ENCODE measurements around the gene RNU6-1. TPM values are rescaled to one million over a fixed set of nuclear protein-coding genes. Genes with fewer than 3 reads are reported as not detected.
A peak's percentile ranks its signal among the peaks of the same experiment; 100 is the strongest.

RNU6-1 gene
- total and polyA plus RNA-seq, 5 donors from 2014 or later: not detected

DNA sequence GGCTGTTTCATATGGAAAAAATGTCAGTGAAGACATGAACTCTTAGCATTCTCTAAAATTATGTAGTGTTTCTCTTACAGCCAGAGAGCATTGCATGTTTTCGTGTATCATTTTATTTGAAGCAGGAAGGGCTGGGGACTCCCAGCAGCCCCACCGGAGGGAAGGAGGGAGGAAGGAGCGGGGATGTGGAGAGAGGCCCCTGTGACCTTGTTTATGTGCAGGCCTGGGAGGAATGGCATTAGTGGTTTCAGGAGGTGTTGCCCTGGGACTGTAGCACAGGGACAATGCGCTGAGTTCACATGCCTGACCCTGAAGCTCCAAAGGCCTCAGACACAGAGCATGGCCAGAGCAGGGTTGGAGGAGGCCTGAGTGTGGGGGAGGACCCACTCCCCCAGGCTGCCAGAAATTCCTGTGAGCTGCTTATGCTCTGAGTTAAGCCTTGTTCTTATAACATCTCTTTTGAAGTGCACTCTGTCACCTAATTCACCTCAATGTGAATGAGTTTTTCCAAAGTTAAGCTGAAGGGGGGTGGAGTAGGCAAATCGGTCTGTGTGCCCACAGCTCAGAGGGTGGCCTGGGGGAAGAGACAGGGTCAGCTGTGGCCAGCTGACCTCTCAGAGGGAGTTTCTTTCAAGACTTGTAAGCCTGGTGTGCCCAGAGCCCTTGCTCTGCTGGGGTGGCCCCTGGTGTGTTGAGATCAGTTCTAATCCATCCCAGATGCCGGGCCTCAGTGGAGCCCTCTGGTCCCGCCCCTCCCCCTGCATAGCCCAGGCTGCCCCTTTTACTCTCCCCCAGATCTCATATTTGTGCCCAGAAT lies 3.9 kb upstream of the RNU6-1 start:
- peak overlapping the region in 2 of 4 donors; percentile 34 to 64 for H3K4me3 Mint-ChIP-seq
- H3K27ac Mint-ChIP-seq: peak overlapping the region in 2 of 3 donors; percentile 4 to 22
- H3K27ac ChIP-seq (ENCODE audit: insufficient read depth, low read length, poor library complexity, severe bottlenecking): no peak overlapping the region
- peaks cover 0 to 8% (median 0%) of the 10 kb centered on the region in 7 donors for H3K9me3 Mint-ChIP-seq
- H3K4me1 Mint-ChIP-seq: peaks cover 7 to 20% (median 13%) of the 10 kb centered on the region in 4 donors
- DNase-seq: no peak
- no peaks in the 10 kb centered on the region for H3K9me3 ChIP-seq (ENCODE audit: control insufficient read depth in 2 of 2, low read length in 2 of 2)
- H3K4me1 ChIP-seq (ENCODE audit: control insufficient read depth, insufficient read depth, low read length, poor library complexity, severe bottlenecking): peaks cover 17% of the 10 kb centered on the region
- H3K4me3 ChIP-seq (ENCODE audit: low read depth, low read length): no peak overlapping the region
- peaks cover 37% of the 10 kb centered on the region for H3K27me3 Mint-ChIP-seq
- no peaks in the 10 kb centered on the region for H3K27me3 ChIP-seq (ENCODE audit: control insufficient read depth, insufficient read depth, low read length)
- H3K36me3 ChIP-seq (ENCODE audit: control insufficient read depth, insufficient read depth, low read length): no peaks in the 10 kb centered on the region
- ATAC-seq (ENCODE audit: low read depth in 2 of 2): no peak
- H3K36me3 Mint-ChIP-seq: peaks cover 5% of the 10 kb centered on the region

DNA sequence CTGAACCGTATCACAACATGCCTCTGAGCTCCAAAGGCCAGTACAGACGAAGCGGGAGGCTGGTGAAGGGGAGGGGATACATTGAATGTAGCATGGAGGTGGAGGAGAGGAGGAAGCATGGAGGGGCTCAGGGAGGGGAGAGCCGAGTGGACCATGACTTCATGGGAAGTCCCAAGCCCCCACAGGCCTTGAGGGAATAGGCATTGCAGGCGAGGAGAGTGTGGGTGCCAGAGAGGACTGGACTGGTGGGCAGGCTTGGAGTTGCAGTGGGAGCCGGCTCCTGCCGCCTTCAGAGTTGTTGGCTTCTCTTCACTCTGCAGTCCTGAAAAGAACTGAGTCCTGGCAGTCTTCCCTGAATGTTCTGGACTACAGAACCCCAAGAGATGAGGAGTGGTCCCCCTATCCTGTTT lies 3.3 kb upstream of the RNU6-1 start:
- Histone ChIP-seq H3K27ac (ENCODE audit: insufficient read depth, low read length, poor library complexity, severe bottlenecking) (no peak overlapping the region), H3K27me3 (ENCODE audit: control insufficient read depth, insufficient read depth, low read length) (no peaks in the 10 kb centered on the region), H3K4me1 (ENCODE audit: control insufficient read depth, insufficient read depth, low read length, poor library complexity, severe bottlenecking) (peaks cover 20% of the 10 kb centered on the region), H3K9me3 (ENCODE audit: control insufficient read depth in 2 of 2, low read length in 2 of 2) (no peaks in the 10 kb centered on the region), H3K36me3 (ENCODE audit: control insufficient read depth, insufficient read depth, low read length) (no peaks in the 10 kb centered on the region), H3K4me3 (ENCODE audit: low read depth, low read length) (no peak overlapping the region)
- Mint-ChIP-seq H3K4me3 (peak overlapping the region in 2 of 4 donors; percentile 11 to 64), H3K27me3 (peaks cover 37% of the 10 kb centered on the region), H3K36me3 (peaks cover 5% of the 10 kb centered on the region), H3K4me1 (peaks cover 7 to 23% (median 13%) of the 10 kb centered on the region in 4 donors), H3K27ac (peak overlapping the region in 2 of 3 donors; percentile 22 to 56), H3K9me3 (peaks cover 0 to 8% (median 0%) of the 10 kb centered on the region in 7 donors)
- ATAC-seq (ENCODE audit: low read depth in 2 of 2) (no peak), DNase-seq (no peak)

DNA sequence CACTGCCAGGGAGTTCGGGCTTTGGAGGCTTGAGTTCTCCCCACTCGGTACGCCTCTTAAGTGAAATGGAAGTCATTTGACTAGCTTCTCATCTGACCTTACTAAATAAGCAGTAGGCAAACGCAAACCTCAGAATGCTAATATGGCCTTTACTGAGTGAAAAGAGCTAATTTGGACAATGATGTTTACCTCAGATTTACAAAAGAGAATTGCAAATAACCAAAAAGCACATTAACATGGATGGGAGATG lies 1.6 kb upstream of the RNU6-1 start:
- H3K36me3 Mint-ChIP-seq: peaks cover 5% of the 10 kb centered on the region
- Histone ChIP-seq H3K4me3 (ENCODE audit: low read depth, low read length) (peak overlapping the region; percentile 98), H3K27ac (ENCODE audit: insufficient read depth, low read length, poor library complexity, severe bottlenecking) (no peak overlapping the region)

DNA sequence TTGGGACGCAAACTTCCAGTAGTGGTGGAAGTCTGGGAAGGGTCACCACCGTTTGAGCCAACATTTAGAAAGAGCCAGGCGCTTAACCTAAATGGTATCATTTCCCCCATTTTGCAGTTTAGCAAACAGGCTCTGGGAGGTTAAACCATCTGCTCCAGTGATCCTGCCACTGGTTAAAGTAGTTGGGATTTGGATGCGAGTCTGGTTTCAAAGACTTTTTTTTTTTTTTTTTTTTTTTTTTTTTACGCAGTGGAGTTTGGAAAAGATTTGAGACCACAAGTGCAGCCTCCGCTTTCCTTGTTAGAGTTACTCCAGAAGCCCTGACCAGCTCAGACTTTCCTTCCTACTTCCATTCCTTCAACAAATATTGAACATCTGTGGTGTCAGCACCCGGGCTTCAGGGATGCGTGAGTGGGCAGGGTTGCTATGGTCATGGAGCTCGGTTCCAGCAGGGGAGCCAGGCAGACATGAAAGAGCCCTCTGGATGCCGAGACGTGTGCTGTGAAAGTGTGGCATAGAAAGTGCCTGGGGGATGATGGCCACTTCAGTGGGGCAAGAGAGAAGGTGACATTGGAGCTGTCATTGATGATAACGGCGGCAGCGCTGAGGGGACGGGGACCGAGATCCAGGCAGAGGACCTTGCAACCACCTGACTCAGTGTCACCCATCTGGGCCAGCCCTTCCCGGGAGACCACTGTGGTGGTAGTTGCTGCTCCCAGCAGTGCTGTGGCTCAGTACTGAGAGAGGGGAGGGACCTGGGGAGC lies 1.1 kb upstream of the RNU6-1 start:
- peak in 1 of 3 donors; percentile 8 for DNase-seq
- peak overlapping the region; percentile 98 for H3K4me3 ChIP-seq (ENCODE audit: low read depth, low read length)
- peak overlapping the region; percentile 93 for H3K27ac ChIP-seq (ENCODE audit: insufficient read depth, low read length, poor library complexity, severe bottlenecking)
- Mint-ChIP-seq H3K9me3 (peaks cover 0 to 5% (median 0%) of the 10 kb centered on the region in 7 donors), H3K27me3 (peaks cover 41% of the 10 kb centered on the region), H3K36me3 (peaks cover 5% of the 10 kb centered on the region), H3K27ac (peak overlapping the region; percentile 94 to 99 (median 97)), H3K4me3 (peak overlapping the region; percentile 93 to 99 (median 96)), H3K4me1 (peaks cover 7 to 33% (median 17%) of the 10 kb centered on the region in 4 donors)
- no peaks in the 10 kb centered on the region for H3K27me3 ChIP-seq (ENCODE audit: control insufficient read depth, insufficient read depth, low read length)
- no peak for ATAC-seq (ENCODE audit: low read depth in 2 of 2)
- H3K9me3 ChIP-seq (ENCODE audit: control insufficient read depth in 2 of 2, low read length in 2 of 2): no peaks in the 10 kb centered on the region
- peaks cover 25% of the 10 kb centered on the region for H3K4me1 ChIP-seq (ENCODE audit: control insufficient read depth, insufficient read depth, low read length, poor library complexity, severe bottlenecking)
- no peaks in the 10 kb centered on the region for H3K36me3 ChIP-seq (ENCODE audit: control insufficient read depth, insufficient read depth, low read length)

More for the DNA sequence above, 1.6 kb upstream of the RNU6-1 start:
- Mint-ChIP-seq H3K27ac (peak overlapping the region in 1 of 3 donors; percentile 94), H3K4me3 (peak overlapping the region; percentile 93 to 99 (median 96)), H3K9me3 (peaks cover 0 to 5% (median 0%) of the 10 kb centered on the region in 7 donors), H3K4me1 (peaks cover 7 to 28% (median 15%) of the 10 kb centered on the region in 4 donors), H3K27me3 (peaks cover 36% of the 10 kb centered on the region)
- ATAC-seq (ENCODE audit: low read depth in 2 of 2) (no peak), DNase-seq (no peak)
- H3K36me3 ChIP-seq (ENCODE audit: control insufficient read depth, insufficient read depth, low read length): no peaks in the 10 kb centered on the region
- H3K4me1 ChIP-seq (ENCODE audit: control insufficient read depth, insufficient read depth, low read length, poor library complexity, severe bottlenecking): peaks cover 20% of the 10 kb centered on the region
- H3K9me3 ChIP-seq (ENCODE audit: control insufficient read depth in 2 of 2, low read length in 2 of 2): no peaks in the 10 kb centered on the region
- no peaks in the 10 kb centered on the region for H3K27me3 ChIP-seq (ENCODE audit: control insufficient read depth, insufficient read depth, low read length)

DNA sequence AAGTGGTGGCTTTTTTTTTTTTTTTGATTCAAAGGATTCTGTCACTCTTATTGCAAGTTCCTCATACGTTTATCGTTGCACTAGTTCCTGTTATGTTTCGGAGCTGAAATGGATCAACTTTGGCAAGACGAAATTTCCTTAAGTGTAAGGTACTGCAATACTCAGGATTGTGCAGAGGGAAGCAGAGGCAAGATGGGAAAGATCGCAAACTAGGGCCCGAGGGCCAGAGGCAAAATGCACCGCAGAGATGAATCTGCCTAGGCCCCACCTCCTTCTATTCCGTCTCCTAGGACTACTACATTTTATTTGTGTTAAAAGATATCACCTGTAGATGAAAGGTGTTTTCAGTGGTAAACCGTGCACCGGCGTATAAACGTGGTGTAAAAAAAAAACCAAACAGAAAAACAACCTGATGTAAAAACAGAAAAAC lies 331 bp downstream of the RNU6-1 start:
- no peaks in the 10 kb centered on the region for H3K36me3 ChIP-seq (ENCODE audit: control insufficient read depth, insufficient read depth, low read length)
- peaks cover 0 to 5% (median 0%) of the 10 kb centered on the region in 7 donors for H3K9me3 Mint-ChIP-seq
- DNase-seq (peak in 2 of 3 donors; percentile 24 to 65), ATAC-seq (ENCODE audit: low read depth in 2 of 2) (peak; percentile 28 to 29)
- peaks cover 2% of the 10 kb centered on the region for H3K27me3 ChIP-seq (ENCODE audit: control insufficient read depth, insufficient read depth, low read length)
- H3K36me3 Mint-ChIP-seq: peaks cover 5% of the 10 kb centered on the region
- no peaks in the 10 kb centered on the region for H3K9me3 ChIP-seq (ENCODE audit: control insufficient read depth in 2 of 2, low read length in 2 of 2)
- peaks cover 39% of the 10 kb centered on the region for H3K4me1 ChIP-seq (ENCODE audit: control insufficient read depth, insufficient read depth, low read length, poor library complexity, severe bottlenecking)
- H3K27ac Mint-ChIP-seq: peak overlapping the region; percentile 94 to 99 (median 97)
- peak overlapping the region; percentile 98 for H3K4me3 ChIP-seq (ENCODE audit: low read depth, low read length)
- H3K27me3 Mint-ChIP-seq: peaks cover 56% of the 10 kb centered on the region
- peaks cover 7 to 44% (median 17%) of the 10 kb centered on the region in 4 donors for H3K4me1 Mint-ChIP-seq
- peak overlapping the region; percentile 93 for H3K27ac ChIP-seq (ENCODE audit: insufficient read depth, low read length, poor library complexity, severe bottlenecking)
- peak overlapping the region; percentile 93 to 99 (median 96) for H3K4me3 Mint-ChIP-seq

DNA sequence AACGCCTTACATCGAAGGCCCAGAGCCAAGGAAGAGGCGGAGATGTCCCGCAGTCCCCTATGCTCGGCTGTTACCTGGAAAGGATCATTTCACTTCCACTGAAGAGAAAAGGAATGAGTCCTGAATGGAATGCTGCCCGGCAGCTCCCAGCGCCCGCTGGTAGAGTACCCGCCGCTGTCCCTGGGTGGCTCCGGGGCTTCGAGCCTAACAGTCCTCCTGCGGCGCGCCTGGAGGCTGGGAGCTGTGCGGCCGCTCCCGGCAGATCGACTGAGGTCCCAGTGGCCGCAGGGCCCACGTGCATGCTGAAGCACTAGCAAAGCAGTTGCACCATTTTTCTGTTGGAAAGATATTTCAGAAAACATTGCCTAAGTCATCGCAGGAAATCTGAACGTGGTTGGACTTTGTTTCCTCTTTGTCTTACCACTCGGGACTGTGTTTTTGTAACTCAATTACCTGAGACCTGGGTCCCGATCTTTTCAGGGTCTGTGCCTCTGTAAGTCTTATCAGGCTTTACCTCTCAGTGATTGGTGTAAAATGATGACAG lies 984 bp downstream of the RNU6-1 start:
- Histone ChIP-seq H3K36me3 (ENCODE audit: control insufficient read depth, insufficient read depth, low read length) (no peaks in the 10 kb centered on the region), H3K4me3 (ENCODE audit: low read depth, low read length) (peak overlapping the region; percentile 98), H3K27me3 (ENCODE audit: control insufficient read depth, insufficient read depth, low read length) (peaks cover 6% of the 10 kb centered on the region), H3K27ac (ENCODE audit: insufficient read depth, low read length, poor library complexity, severe bottlenecking) (peak overlapping the region; percentile 93), H3K4me1 (ENCODE audit: control insufficient read depth, insufficient read depth, low read length, poor library complexity, severe bottlenecking) (peaks cover 46% of the 10 kb centered on the region), H3K9me3 (ENCODE audit: control insufficient read depth in 2 of 2, low read length in 2 of 2) (no peaks in the 10 kb centered on the region)
- DNase-seq: no peak
- Mint-ChIP-seq H3K4me3 (peak overlapping the region; percentile 68 to 98 (median 88)), H3K9me3 (peaks cover 0 to 5% (median 0%) of the 10 kb centered on the region in 7 donors), H3K36me3 (peaks cover 5% of the 10 kb centered on the region), H3K27ac (peak overlapping the region in 2 of 3 donors; percentile 51 to 94), H3K27me3 (peaks cover 62% of the 10 kb centered on the region), H3K4me1 (peaks cover 11 to 49% (median 22%) of the 10 kb centered on the region in 4 donors)
- ATAC-seq (ENCODE audit: low read depth in 2 of 2): no peak

DNA sequence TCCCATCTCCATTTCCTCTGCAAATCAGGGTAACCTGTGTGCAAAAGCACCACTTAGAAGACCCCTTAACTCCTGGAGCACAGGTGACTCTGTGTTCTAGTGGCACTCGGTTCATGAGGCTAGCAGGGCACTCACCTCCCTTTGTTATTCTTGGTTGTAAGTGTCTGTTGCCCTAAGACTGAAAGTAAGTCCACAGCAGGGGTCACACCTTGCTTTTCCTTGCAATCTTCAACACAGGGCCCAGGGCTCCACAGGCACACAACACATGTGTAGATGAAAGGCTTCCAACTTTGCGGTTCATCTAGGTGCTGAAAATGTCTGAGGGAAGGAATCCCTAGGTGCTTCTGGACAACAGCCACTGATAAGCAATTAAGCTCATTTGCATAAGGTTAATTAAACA lies 2.9 kb downstream of the RNU6-1 start:
- H3K4me3 Mint-ChIP-seq: peak overlapping the region in 1 of 4 donors; percentile 98
- peaks cover 5% of the 10 kb centered on the region for H3K36me3 Mint-ChIP-seq
- DNase-seq: no peak
- H3K9me3 Mint-ChIP-seq: peaks cover 0 to 7% (median 0%) of the 10 kb centered on the region in 7 donors
- no peak overlapping the region for H3K27ac ChIP-seq (ENCODE audit: insufficient read depth, low read length, poor library complexity, severe bottlenecking)
- H3K27me3 ChIP-seq (ENCODE audit: control insufficient read depth, insufficient read depth, low read length): peaks cover 17% of the 10 kb centered on the region
- peaks cover 59% of the 10 kb centered on the region for H3K4me1 ChIP-seq (ENCODE audit: control insufficient read depth, insufficient read depth, low read length, poor library complexity, severe bottlenecking)
- no peaks in the 10 kb centered on the region for H3K9me3 ChIP-seq (ENCODE audit: control insufficient read depth in 2 of 2, low read length in 2 of 2)
- peaks cover 13 to 60% (median 28%) of the 10 kb centered on the region in 4 donors for H3K4me1 Mint-ChIP-seq
- no peak overlapping the region for H3K27ac Mint-ChIP-seq
- no peak overlapping the region for H3K4me3 ChIP-seq (ENCODE audit: low read depth, low read length)
- H3K36me3 ChIP-seq (ENCODE audit: control insufficient read depth, insufficient read depth, low read length): no peaks in the 10 kb centered on the region
- ATAC-seq (ENCODE audit: low read depth in 2 of 2): no peak
- H3K27me3 Mint-ChIP-seq: peaks cover 72% of the 10 kb centered on the region

All from CD4-positive, CD25-positive, alpha-beta regulatory T cell (primary cell).